Umbilical cord (tissue), 2 donors: Measurements from ENCODE around the gene KANSL1. TPM values are rescaled to one million over a fixed set of nuclear protein-coding genes. Genes with fewer than 3 reads are reported as not detected.
"Not testable (repeated sequence)": the region's sequence is repeated elsewhere in the genome, so short reads cannot be mapped to it uniquely, and the experiment has no call there.

Source experiments
- DNase-seq: peaks from one replicate; pipeline ENCODE4 v3.0.0-alpha.2; 2015; ENCODE audit warnings: low spot score
- total RNA-seq: library from RNA; depleted of rRNA; stranded (reverse); fragments of >200 nt; gene quantifications from one replicate; pipeline ENCODE4 v1.2.3, GENCODE V29; 2014; ENCODE audit warnings: low replicate concordance; ENCODE audit not compliant: insufficient read depth

Gene KANSL1
- 83.5 TPM for total RNA-seq

- DNase-seq = peak; percentile 97
Measured at GRCh38 chr17:46193151-46193625, at the start of gene KANSL1. KANSL1 (minus strand) TSS chr17:46193429; CDS start chr17:46172143, 21,286 bp downstream.

DNA sequence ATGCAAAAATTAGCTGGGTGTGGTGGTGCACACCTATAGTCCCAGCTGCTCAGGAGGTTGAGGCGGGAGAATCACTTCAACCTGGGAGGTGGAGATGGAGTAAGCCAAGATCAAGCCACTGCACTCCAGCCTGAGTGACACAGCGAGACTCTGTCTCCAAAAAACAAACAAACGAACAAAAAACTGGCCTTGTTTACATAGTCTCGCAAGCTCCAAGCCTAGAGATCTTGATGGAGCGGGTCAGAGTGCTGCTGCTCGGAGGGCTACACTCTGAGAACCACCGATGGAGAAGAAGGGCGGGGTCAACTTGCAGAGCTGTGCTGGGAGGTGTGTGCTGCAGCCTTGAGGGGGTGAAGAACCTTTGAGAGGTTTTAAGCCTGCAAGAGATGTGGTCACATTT, 38.1 kb upstream of the KANSL1 start:
- not testable (repeated sequence) for DNase-seq

DNA sequence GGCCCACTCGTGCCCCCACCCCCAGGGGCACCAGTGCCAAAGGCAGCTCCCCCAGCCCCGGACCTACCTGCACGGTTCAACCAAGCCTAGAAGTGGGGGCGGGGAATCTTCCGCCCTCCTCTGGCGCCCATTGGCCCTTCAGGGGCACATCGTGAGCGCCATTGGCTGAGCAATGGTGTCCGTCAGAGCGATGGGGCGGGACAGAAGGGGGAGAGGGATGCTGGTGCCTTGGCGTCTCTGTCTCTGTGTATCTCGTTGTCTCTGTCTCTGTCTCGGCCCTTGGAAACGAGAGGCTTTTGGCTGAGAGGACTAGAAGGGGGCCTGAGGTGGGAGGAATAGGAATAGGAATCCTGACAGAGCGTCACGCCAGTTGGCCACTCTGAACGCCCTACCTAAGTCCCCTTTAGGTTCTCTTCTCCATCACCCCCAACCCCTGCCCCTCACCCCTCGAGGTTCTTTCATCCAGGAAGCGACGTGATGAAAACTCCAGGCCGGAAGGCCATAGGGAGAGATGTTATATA, 32.1 kb upstream of the KANSL1 start:
- DNase-seq = peak; percentile 98

GRCh38 chr17:46224864-46225263, 31.6 kb upstream of the KANSL1 start:
- DNase-seq = not testable (repeated sequence)

GRCh38 chr17:46223041-46223440, 29.8 kb upstream of the KANSL1 start:
- DNase-seq = not testable (repeated sequence)

DNA sequence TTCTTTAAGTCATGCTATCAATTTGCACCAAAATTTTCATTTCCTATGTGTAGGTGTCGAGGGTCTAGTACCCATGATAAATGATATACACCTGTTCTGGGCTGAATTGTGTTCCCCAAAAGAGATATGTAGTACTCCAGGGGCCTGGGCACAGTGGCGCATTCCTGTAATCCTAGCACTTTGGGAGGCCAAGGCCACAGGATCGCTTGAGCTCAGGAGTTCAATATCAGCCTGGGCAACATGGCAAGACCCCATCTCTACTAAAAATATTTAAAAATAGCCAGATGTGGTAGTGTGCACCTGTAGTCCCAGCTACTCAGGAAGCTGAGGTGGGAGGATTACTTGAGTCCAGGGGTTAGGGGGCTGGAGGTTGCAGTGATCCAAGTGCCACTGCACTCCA, 23.5 kb upstream of the KANSL1 start:
- no peak for DNase-seq

DNA sequence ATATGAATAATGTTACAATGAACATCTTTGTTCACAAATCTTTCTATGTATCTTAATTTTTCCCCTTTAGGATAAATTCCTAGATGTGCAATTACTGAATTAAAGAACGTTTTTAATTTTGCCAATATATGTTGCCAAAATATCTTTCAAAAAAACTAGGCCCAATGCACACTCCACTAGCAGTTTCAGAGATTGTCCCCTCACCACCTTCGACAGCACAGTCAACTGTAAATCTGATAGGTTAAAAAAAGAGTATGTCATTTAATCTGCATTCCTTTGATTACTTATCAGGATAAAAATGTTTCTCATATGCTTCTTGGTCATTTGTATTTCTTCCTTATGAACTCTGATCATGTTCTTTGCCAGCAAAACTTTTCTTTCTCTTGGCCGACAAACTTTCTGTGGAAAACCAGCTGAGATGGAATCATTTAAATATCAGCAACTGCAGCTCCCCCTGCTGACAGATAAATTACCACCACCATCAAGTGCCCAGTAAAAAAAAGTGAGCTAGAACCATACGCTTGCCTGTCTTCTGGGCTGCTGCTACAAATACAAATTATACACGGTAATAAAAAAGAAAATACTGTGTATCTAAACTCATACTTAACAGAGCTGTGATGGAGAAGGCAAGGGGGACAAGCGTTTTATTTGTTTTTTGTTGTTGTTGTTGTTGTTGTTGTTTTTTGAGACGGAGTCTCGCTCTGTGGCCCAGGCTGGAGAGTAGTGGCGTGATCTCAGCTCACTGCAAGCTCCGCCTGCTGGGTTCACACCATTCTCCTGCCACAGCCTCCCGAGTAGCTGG, 19.6 kb upstream of the KANSL1 start:
- peak; percentile 91 for DNase-seq

- DNase-seq = no peak
Measured at GRCh38 chr17:46208997-46209396, 15.8 kb upstream of the KANSL1 start.

DNA sequence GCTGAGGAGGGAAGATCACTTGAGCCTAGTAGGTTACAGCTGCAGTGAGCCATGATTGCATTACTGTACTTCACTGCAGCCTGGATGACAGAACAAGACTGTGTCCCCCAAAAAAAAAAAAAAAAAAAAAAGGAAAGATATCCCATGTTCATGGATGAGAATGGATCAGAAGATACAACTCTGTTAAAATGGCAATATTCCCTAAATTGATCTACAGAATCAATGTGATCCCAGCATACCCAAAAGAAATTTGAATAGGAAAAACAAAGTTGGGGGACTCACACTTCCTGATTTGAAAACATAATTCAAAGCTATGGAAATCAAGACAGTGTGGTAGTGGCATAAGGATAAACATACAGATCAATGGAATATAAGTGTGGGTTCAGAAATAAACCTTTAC, 12.7 kb upstream of the KANSL1 start:
- no peak for DNase-seq

GRCh38 chr17:46202424-46202823, 9.2 kb upstream of the KANSL1 start:
- peak; percentile 33 for DNase-seq

- DNase-seq = no peak
Measured at GRCh38 chr17:46201491-46201890, 8.3 kb upstream of the KANSL1 start.

GRCh38 chr17:46200197-46200596, 7.0 kb upstream of the KANSL1 start:
- DNase-seq = no peak

- peak; percentile 49 for DNase-seq
Measured at GRCh38 chr17:46199379-46199778, 6.2 kb upstream of the KANSL1 start.

- DNase-seq = no peak
Measured at GRCh38 chr17:46198233-46198632, 5.0 kb upstream of the KANSL1 start.

DNA sequence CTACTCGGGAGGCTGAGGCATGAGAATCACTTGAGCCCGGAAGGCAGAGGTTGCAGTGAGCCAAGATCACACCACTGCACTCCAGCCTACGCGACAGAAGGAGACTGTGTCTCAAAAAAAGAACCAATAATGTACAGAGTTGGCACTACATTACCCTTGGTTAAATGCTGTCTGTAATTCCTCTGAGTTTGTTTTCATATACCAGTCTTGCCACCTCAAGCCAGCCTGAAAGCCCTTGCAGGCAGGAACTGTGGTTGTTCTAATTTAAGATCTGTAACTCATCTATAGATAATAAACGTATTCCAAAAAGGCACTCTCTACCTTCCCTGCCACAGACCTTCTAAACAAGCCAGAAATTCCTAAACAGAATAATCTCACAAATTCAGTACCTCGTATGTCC, 4.3 kb upstream of the KANSL1 start:
- DNase-seq = no peak

DNA sequence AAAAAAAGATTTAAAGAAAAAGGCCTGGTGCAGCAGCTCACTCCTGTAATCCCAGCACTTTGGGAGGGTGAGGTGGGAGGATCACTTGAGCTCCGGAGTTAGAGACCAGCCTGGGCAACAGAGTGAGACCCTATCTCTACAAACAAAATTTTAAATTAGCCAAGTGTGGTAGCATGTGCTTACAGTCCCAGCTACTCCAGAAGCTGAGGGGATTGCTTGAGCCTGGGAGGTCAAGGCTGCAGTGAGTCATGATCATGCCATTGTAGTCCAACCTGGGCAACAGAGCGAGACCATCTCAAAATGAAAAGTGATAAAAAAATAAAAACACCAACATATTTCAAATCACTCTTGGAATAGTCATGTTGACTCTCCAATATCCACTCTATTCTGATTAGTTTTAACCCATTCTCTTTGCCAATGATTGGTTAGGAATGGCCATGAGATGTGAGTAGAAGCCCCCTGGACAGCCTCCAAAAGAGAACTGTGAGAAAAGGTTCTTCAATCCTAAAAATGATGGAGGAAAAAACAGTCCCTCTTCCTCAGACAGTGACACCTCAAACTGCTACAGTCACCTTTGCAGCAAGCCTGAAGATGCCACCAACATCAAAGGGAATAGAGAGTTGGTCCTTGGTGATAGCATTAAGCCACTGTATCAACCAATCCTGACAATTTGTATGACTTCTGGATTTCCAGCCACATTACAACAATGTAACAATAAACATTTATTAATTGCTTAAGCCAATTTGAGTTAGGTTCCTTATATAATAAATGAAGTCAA, 2.9 kb upstream of the KANSL1 start:
- no peak for DNase-seq

DNA sequence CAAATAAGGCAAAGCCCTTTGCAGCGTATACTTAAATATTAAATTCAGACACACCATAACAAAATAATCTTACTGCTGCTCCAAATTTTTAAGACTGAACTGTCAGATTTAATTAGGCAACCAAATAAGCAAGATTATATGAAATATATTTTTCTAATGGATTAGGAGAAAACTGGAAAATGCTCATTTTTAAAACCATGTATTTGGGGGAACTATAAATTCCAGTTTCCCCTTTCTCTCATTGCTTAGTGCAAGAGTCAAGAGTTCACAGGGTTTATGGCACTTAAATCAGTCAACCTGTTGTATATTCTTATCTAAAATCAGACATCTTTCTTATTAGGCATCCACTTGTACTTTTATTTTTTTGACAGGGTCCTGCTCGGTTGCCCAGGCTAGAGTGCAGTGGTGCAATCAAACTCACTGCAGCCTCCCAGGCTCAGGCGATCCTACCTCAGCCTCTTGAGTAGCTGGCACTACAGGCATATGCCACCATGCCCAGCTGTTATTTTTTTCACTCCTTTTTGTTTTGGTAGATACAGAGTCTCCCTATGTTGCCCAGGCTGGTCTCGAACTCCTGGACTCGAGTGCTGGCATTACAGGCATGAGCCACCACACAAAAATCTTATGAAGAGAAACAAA, 2.1 kb upstream of the KANSL1 start:
- DNase-seq = no peak

- DNase-seq = peak; percentile 70
Measured at GRCh38 chr17:46194393-46195216, 1.4 kb upstream of the KANSL1 start.

- DNase-seq = peak; percentile 97
Measured at GRCh38 chr17:46193626-46194392, 580 bp upstream of the KANSL1 start.
